Glomerular endothelial cell (primary cell): ENCODE measurements around the gene EEPD1. TPM values are rescaled to one million over a fixed set of nuclear protein-coding genes. Genes with fewer than 3 reads are reported as not detected.
"Not testable (repeated sequence)": the region's sequence is repeated elsewhere in the genome, so short reads cannot be mapped to it uniquely, and the experiment has no call there.

Experiments used
- DNase-seq: peaks from one replicate; pipeline ENCODE4 v3.0.0-alpha.2; 2011; ENCODE audit warnings: low read depth, low spot score; ENCODE audit errors: extremely low read depth
- total RNA-seq: library from RNA; depleted of rRNA; stranded (reverse); fragments of >200 nt; gene quantifications from 2 replicates; pipeline ENCODE4 v1.2.3, GENCODE V29; 2015

EEPD1 gene
- total RNA-seq, 1 donor from 2014 or later: 6.2 TPM

GRCh38 chr7:36312915-36313334, 159.9 kb downstream of the EEPD1 start:
- DNase-seq: no peak

GRCh38 chr7:36313607-36314006, 160.6 kb downstream of the EEPD1 start:
- no peak for DNase-seq

- DNase-seq: no peak
These were observed 161.4 kb downstream of the EEPD1 start for GRCh38 chr7:36314491-36314890.

GRCh38 chr7:36315309-36315944, 162.4 kb downstream of the EEPD1 start:
- DNase-seq: no peak

- DNase-seq: no peak
These were observed 163.3 kb downstream of the EEPD1 start for GRCh38 chr7:36316319-36316718.

- DNase-seq: no peak
These were observed 164.2 kb downstream of the EEPD1 start for GRCh38 chr7:36317276-36317675.

- DNase-seq: no peak
These were observed 165.1 kb downstream of the EEPD1 start for GRCh38 chr7:36318116-36318515.

GRCh38 chr7:36321284-36321683, 168.2 kb downstream of the EEPD1 start:
- DNase-seq: not testable (repeated sequence)

GRCh38 chr7:36336390-36336789, 183.3 kb downstream of the EEPD1 start:
- DNase-seq: no peak

GRCh38 chr7:36338256-36338655, 185.2 kb downstream of the EEPD1 start:
- no peak for DNase-seq

GRCh38 chr7:36343548-36343947, 190.5 kb downstream of the EEPD1 start:
- no peak for DNase-seq

GRCh38 chr7:36344622-36345021, 191.6 kb downstream of the EEPD1 start:
- no peak for DNase-seq

- no peak for DNase-seq
These were observed 193.3 kb downstream of the EEPD1 start for GRCh38 chr7:36346260-36346831.

- DNase-seq: no peak
These were observed 195.2 kb downstream of the EEPD1 start for GRCh38 chr7:36348256-36348655.

- DNase-seq: no peak
These were observed 195.7 kb downstream of the EEPD1 start for GRCh38 chr7:36348771-36349170.

- no peak for DNase-seq
These were observed 196.6 kb downstream of the EEPD1 start for GRCh38 chr7:36349626-36350025.

Other genes with a start within 250 kb of the EEPD1 start
- gene ANLN, start 236.6 kb downstream of the EEPD1 start, total RNA-seq: 29.7 and 43.2 TPM in 2 replicates